T follicular helper cell (primary cell): Measurements from ENCODE around the gene OTUB1.
"Not testable (repeated sequence)": the region's sequence is repeated elsewhere in the genome, so short reads cannot be mapped to it uniquely, and the experiment has no call there.

Experiments used
- DNase-seq: peaks from one replicate; pipeline ENCODE4 v3.0.0-alpha.2; 2020; ENCODE audit warnings: low read depth
- total RNA-seq, 2 experiments: gene quantifications; one replicate each; lab custom pipeline; 2026; lab: John Stamatoyannopoulos, UW

Gene OTUB1, protein sequence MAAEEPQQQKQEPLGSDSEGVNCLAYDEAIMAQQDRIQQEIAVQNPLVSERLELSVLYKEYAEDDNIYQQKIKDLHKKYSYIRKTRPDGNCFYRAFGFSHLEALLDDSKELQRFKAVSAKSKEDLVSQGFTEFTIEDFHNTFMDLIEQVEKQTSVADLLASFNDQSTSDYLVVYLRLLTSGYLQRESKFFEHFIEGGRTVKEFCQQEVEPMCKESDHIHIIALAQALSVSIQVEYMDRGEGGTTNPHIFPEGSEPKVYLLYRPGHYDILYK
- total RNA-seq, result 75.3 to 89.6 reads per million in 2 experiments

DNA sequence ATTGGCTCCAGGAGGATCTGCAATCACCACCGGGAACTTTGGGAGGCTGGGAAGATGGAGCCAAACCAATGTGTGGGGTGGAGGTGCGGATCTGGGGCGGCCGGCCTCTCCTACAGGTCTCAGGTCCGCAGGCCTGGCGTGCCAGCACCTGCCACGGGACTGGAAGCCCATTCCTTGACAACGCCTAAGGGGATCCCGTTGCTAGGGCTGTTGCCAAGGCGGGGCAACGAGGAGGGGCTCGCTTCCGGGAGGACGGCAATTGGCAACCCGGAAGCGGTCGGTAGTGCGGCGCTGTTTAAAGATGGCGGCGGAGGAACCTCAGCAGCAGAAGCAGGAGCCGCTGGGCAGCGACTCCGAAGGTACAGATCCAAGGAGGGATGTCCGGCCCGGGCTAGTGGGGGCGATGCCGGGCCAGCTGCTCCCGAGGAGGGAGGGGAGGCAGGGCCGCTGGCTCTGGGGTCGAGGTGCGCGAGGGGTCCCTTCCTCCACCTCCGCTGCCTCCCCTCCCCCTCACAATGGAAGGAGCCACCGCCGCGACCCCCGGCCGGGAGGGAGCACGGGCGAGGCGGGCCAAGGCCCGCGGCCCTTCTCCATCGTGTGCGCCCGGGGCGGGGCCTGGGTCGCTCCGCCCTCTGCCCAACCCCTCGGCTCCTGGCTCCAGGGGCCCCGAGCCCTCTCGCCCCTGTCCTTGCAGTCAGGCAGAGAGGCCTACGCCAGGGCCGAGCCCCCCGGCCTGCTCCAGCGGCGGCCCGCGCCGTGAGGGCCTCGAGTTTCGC is at the start of gene OTUB1:
Gene OTUB1, plus strand, starts transcription at position 283 of the 776 bp plus-strand sequence. Its CDS starts 19 bp downstream, at position 302.
- DNase-seq, result peak; percentile 82

- DNase-seq, result no peak
These were observed 48.3 kb upstream of the OTUB1 start for GRCh38 chr11:63937713-63938478.

DNA sequence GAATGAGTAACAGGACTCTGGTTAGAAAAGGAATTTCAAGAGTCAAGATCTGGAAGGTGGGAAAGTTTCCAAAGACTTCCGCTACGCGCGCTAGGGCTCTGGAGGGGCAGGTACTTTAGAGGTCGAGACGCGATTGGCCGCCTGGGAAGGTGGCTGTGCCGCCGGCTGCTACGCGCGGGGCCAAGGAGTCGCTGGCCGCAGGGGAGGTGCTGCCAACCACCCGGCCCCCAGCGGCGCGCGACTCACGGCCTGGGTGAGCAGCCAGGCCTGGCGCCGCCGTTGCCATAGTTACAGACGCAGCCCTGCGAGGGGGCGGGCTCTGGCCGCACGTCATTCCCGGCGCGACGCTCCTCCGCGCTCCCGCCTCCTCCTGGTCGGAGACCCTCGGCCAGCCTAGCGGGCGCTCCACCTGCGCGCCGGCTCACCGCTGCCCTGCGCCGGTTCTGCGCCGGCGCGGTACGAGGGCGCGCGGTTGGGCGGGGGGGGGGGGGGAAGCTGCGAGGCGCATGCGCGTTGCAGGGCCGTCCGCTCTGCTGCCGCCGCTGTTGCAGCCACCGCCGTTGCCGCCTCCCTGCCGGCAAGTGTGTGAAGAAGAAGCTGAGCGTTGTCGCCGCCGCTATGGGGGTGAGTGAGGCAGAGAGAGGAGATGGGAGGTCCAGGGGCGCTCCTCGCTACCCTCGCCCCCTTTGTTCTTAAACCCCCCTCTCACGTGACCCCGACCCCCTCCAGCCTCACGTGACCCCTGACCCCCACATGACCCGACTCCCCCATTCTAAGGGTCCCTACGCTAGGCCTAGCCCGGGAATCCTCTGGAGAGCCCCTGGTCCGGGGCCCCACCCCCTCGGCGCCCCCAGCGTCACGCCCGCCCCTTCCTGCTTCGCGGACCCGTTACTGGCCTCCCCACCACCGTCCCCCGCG is 47.5 kb upstream of the OTUB1 start, which contains the start of gene NAA40:
Gene NAA40, plus strand, starts transcription at position 524 of the 918 bp plus-strand sequence. Its CDS starts 95 bp downstream, at position 619.
- peak; percentile 84 for DNase-seq

DNA sequence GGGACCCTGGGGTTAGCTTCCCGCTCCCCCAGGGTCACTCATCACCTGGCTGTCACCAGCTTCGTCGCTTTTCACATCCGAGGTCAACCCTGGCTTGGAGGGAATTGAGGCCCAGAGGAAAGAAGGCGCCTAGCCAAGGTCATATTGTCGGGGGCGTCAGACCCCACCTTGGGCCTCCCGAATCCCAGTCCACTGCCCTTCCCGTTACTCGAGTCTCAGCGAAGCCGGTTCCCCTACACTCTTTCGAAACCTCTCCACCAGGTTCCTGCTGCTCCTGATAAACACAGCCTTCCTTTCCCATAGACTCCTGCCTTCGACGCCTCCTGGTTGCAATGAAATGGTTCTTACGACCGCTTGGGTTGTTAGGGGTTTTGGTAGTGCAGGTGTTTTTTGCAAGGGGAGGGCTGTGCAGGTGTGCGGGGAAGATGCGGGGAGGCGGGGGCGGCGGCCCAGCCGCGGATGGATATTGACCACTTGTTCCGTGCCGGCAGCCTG is 46.8 kb upstream of the OTUB1 start:
- no peak for DNase-seq

DNA sequence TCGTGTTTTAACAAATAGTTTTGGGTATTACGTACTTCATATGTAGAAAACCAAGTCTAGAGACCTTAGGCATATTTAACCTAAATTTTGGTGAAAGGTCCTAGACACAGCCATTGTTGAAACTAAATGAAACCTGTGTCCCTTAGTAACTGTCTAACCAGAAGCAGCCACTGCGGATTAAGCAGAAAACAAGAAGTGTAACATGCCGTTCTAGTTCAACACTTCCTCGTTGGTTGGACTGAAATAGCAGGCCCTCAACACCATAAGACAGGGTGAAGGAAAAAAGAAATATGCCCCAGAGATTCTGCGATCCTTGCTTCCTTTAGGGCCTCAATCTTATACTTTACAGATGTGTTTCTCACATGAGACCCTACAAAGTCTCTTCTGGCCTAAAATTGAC is 45.5 kb upstream of the OTUB1 start:
- DNase-seq, result no peak

DNA sequence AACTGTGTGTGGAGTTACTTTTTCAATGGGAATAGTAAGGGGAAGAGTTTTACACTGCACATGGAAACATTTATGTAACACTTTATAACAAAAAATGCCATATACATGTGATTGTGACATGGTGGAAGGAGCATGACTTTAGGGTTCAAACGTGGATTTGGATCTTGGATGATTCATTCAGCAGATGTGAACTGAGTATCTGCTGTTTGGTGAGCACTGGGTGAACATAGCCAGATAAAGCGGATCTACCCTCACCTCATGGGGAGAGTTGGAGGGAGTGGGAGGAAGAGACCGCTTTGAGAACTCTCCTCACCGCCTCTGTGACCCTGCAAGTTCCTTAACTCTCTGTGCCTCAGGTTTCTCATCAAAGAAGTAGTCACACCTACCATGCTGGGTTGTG is 44.3 kb upstream of the OTUB1 start:
- no peak for DNase-seq

GRCh38 chr11:63942803-63943202 is 43.4 kb upstream of the OTUB1 start:
- DNase-seq, result no peak

GRCh38 chr11:63944987-63945386 is 41.3 kb upstream of the OTUB1 start:
- no peak for DNase-seq

GRCh38 chr11:63945477-63946163 is 40.6 kb upstream of the OTUB1 start:
- DNase-seq, result peak; percentile 28

DNA sequence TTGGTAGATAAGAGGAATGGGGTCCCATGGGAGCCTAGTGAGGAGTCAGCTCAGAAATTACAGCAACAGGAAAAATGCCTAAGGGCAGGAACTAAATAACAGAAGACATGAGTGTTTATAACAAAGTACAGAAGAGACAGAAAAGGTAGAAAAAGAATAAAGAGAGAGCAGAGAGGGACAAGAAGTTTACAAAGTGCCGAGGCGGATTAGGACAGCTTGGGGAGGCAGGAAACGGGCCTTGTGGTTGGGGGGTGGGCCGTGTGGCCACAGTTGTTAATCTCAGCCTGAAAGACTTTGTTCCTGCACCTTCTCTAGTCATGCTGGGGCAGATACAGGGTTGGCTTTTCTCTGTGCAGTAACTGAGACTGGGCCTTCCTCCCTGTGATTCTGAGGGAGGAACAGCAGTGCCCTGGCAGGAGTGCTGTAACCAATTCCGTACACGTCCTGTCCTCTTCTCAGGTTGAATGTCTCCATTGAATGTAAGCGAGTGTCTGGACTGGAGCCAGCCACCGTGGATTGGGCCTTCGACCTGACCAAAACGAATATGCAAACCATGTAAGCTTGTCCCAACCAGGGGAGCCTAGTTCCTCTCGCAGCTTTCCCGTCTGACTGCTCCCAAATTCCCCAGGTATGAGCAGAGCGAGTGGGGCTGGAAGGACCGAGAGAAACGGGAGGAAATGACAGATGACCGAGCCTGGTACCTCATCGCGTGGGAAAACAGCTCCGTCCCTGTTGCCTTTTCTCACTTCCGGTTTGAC is 34.3 kb upstream of the OTUB1 start:
- no peak for DNase-seq

DNA sequence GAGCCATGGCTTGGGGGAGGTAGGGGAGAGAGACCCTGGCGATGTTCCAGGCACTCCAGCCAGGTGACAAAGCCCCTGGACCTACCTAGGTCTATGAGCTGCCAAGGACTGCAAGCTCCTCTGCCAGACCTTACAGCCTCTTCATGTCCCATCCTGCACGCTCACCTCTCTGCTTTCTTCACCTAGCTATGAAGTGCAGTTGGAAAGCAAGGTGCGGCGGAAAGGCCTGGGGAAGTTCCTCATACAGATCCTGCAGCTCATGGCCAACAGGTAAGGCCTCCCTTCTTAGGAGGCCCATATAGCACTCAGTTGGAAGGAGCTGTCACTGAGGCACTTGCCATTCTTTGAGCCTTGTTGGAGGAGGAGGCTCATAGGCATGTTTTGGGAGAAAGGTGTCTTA is 33.7 kb upstream of the OTUB1 start:
- no peak for DNase-seq

DNA sequence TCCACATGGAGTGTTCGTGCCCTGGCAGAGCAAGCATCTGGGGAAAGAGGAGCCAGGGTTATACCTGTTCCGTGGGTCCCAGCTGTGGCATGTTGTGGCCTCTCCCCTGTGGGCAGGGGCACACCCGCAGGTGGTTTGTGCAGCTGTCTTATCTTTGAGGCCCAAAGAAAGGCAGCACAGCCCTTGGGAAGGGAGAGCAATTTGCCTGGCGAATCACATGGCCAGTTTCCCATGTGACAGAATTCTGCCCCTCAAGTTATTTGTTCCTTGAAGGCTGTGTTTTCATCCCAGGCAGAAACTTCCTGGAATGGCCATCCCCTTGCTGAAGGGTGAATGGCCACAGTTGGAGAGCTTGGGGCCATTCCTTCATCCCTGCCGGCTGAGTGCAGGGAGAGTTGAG is 28.2 kb upstream of the OTUB1 start:
- no peak for DNase-seq

DNA sequence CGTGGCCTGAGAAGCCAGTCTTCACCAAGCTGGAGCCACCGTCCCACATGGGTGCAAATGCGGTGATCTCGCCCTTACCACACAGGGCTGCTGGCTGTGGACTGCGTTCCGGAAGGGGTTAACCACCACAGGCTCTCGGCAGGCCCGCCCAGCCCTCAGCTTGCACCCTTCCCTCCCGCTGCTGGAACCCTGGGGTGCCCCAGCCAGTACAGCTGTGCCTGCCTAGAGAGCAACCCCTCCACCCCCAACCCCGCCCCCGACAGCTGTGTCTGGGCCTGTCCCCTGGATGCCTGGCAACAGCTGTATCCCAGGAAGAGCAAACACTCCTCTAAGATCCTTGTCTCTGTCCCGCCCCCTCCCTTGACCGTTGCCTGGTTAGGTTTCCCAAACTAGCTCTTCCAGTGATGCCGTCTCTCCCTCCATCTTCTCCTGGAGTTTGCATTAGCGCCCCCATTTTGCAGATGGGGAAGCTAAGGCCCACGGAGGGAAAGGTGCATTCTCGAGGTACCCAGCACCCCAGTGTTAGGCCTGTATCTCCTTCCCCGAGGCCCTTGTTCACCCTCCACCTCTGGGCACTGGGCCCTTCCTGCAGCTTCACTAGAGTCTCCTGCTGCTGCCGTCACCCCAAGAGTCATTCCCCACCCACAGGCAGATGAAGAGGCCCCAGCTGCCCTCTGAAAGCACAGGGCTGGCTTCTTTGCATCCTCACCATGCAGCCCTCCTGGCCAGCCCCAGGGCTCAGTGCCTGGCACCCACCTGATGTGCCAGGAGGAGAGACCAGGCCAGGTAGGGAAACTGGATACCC is 24.4 kb upstream of the OTUB1 start:
- no peak for DNase-seq

- not testable (repeated sequence) for DNase-seq
These were observed 22.3 kb upstream of the OTUB1 start for GRCh38 chr11:63963895-63964294.

- no peak for DNase-seq
These were observed 19.8 kb upstream of the OTUB1 start for GRCh38 chr11:63966444-63966843.

- DNase-seq, result no peak
These were observed 16.8 kb upstream of the OTUB1 start for GRCh38 chr11:63969461-63969860.

DNA sequence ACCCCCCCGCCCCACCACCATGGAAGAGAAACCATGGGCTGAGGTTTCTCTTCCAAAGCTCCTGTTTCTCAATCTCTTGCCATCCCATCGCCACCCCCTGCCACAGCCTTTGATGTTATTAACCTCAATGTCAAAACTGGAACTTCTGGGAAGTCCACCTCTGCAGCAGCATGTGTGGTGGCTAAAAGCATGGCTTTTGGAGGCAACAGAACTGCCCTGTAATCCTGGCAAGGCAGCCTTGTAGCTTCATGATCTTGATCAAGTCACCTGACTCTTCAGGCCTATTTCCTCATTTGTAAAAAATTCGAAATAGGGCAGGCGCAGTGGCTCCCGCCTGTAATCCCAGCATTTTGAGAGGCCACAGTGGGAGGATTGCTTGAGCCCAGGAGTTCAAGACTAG is 15.3 kb upstream of the OTUB1 start:
- no peak for DNase-seq

- DNase-seq, result not testable (repeated sequence)
These were observed 12.4 kb upstream of the OTUB1 start for GRCh38 chr11:63973912-63974258.
